Spleen (tissue), 11 donors: ENCODE measurements around the gene HDAC4. TPM values are rescaled to one million over a fixed set of nuclear protein-coding genes. Genes with fewer than 3 reads are reported as not detected.

ENCODE experiments used
- DNase-seq: peaks from one replicate; pipeline ENCODE4 v3.0.0-alpha.2; 2020
- H3K27ac ChIP-seq, 8 donors: fragments of 200-600 bp; sonication (generic) in 7 of 8; 1 replicate in 4 of 8; 2 replicates in 4 of 8; pipeline versions ENCODE4 v1.5.0 to v1.8.0; 2016 to 2021; ENCODE audit warnings: inconsistent platforms in 4 of 8, mild to moderate bottlenecking in 4 of 8, moderate library complexity in 1 of 8
- H3K27me3 ChIP-seq, 7 donors: fragments of 200-600 bp; sonication (generic) in 6 of 7; replicated peaks in 1 of 7; 1 replicate in 4 of 7; 2 replicates in 3 of 7; pipeline versions ENCODE4 v1.5.0 to v1.8.0; 2016 to 2021; ENCODE audit warnings: inconsistent platforms in 3 of 7, mild to moderate bottlenecking in 1 of 7
- H3K36me3 ChIP-seq, 6 donors: fragments of 200-600 bp; sonication (generic) in 5 of 6; 1 replicate in 4 of 6; 2 replicates in 2 of 6; pipeline versions ENCODE4 v1.5.0 to v1.8.0; 2016 to 2021; ENCODE audit warnings: inconsistent platforms in 2 of 6
- H3K4me1 ChIP-seq, 6 donors: fragments of 200-600 bp; sonication (generic) in 5 of 6; 1 replicate in 3 of 6; 2 replicates in 3 of 6; pipeline versions ENCODE4 v1.5.0 to v1.8.0; 2016 to 2021; ENCODE audit warnings: inconsistent platforms in 3 of 6
- H3K4me3 ChIP-seq, 8 donors: fragments of 200-600 bp; sonication (generic) in 7 of 8; 1 replicate in 4 of 8; 2 replicates in 4 of 8; pipeline versions ENCODE4 v1.5.0 to v1.8.0; 2016 to 2021; ENCODE audit warnings: inconsistent platforms in 4 of 8, mild to moderate bottlenecking in 4 of 8, moderate library complexity in 2 of 8
- H3K9me3 ChIP-seq, 8 donors: fragments of 200-600 bp; sonication (generic) in 7 of 8; 1 replicate in 4 of 8; 2 replicates in 4 of 8; pipeline versions ENCODE4 v1.5.0 to v1.8.0; 2016 to 2021; ENCODE audit warnings: inconsistent platforms in 4 of 8
- CTCF ChIP-seq, 11 experiments: fragments of 200-600 bp in 7 of 11; fragments of 450-650 bp in 4 of 11; sonication (generic) in 4 of 11; IDR thresholded peaks in 8 of 11; conservative IDR thresholded peaks in 3 of 11; 1 replicate in 7 of 11; 2 replicates in 4 of 11; pipeline versions ENCODE4 v1.4.0 to v1.8.0; 2016 to 2021; ENCODE audit warnings: antibody characterized with exemption in 11 of 11, inconsistent platforms in 4 of 11, mild to moderate bottlenecking in 1 of 11
- POLR2A ChIP-seq, 3 donors: fragments of 450-650 bp; IDR thresholded peaks; one replicate each; pipeline ENCODE4 v1.5.1; 2017; ENCODE audit warnings: antibody characterized with exemption in 3 of 3, mild to moderate bottlenecking in 1 of 3
- POLR2AphosphoS5 ChIP-seq, 3 donors: sonication (generic); formaldehyde crosslinking; IDR thresholded peaks; one replicate each; pipeline ENCODE4 v1.5.1; 2017; ENCODE audit warnings: antibody characterized with exemption in 3 of 3
- WGBS, 5 donors: extraction: QIAGEN DNeasy Blood & Tissue Kit in 3 of 5; methylation state at CpG; one replicate each; pipeline versions ENCODE4 v1.1.5 to v1.1.7; 2013 to 2018; 5-methylcytosine and 5-hydroxymethylcytosine counted together
- intact Hi-C: fragments of 100-400 bp; cut with DNase I; formaldehyde crosslinking; loops from one replicate; pipeline ENCODE4 v1.15.0; 2023; ENCODE audit warnings: low total_unique reads
- polyA plus RNA-seq, 3 donors: library from polyadenylated mRNA; stranded (reverse); fragments of 200-250 nt; gene quantifications; one replicate each; pipeline ENCODE4 v1.2.1, GENCODE V29; 2013
- total RNA-seq, 7 donors: library from RNA; depleted of rRNA in 3 of 7; stranded (reverse); fragments of >200 nt in 3 of 7; fragmentation: NEBNext Ultra II Directional in 4 of 7; extraction: Animal tissue kit (Norgen Biotek cat#: 25700) in 4 of 7; gene quantifications; one replicate each; pipeline versions ENCODE4 v1.1.0 to v1.2.1, GENCODE V29; 2016 to 2021
- donor health status: healthy with polysubstance abuse.
- donor health status: DM: no; HTN: no; CAD: no; lungs with moderate emphysema.
- donor health status: DM: no; HTN: no; CAD: no.
- donor health status: Bipolar disorder and iron deficiency.
- donor health status: healthy.
- donor health status: DM: no; HTN: no; CAD: no.
- donor health status: DM: yes; HTN: yes; CAD: no.

HDAC4 gene
- total and polyA plus RNA-seq, 10 donors = 3.2 to 122 (median 69.5) TPM

- DNase-seq = peak; percentile 75
- intact Hi-C loops = no loop called here
- WGBS, 5 donors = 92 to 95% (median 94%) methylated on average over 19 to 31 of the region's 31 CpGs
Measured at GRCh38 chr2:239283961-239284795, 116.6 kb downstream of the HDAC4 start.

GRCh38 chr2:239283288-239283945, 117.4 kb downstream of the HDAC4 start:
- H3K4me3 ChIP-seq = no peak overlapping the region
- no peaks in the 10 kb centered on the region for H3K9me3 ChIP-seq
- H3K27me3 ChIP-seq = no peaks in the 10 kb centered on the region
- peaks cover 0 to 4% (median 0%) of the 10 kb centered on the region in 6 donors for H3K36me3 ChIP-seq
- peak; percentile 72 for DNase-seq
- peak overlapping the region in 3 of 8 donors; percentile 17 to 34 (median 21) for H3K27ac ChIP-seq
- 83 to 97% (median 89%) methylated on average over 23 to 29 of the region's 29 CpGs for WGBS, 5 donors
- intact Hi-C loops = no loop called here
- H3K4me1 ChIP-seq = peaks cover 19 to 78% (median 49%) of the 10 kb centered on the region in 6 donors
- TF ChIP-seq POLR2AphosphoS5 (IDR thresholded peaks at IDR 0.05) (no peak), POLR2A (IDR thresholded peaks at IDR 0.05) (no peak), CTCF (IDR thresholded peaks at IDR 0.05 in 8 of 11, conservative IDR thresholded peaks at IDR 0.05 in 3 of 11) (no peak)

More at GRCh38 chr2:239283961-239284795, 116.6 kb downstream of the HDAC4 start:
- no peaks in the 10 kb centered on the region for H3K27me3 ChIP-seq
- no peak for TF ChIP-seq POLR2AphosphoS5 (IDR thresholded peaks at IDR 0.05)
- TF ChIP-seq POLR2A (IDR thresholded peaks at IDR 0.05) = no peak
- TF ChIP-seq CTCF (IDR thresholded peaks at IDR 0.05 in 8 of 11, conservative IDR thresholded peaks at IDR 0.05 in 3 of 11) = no peak
- H3K9me3 ChIP-seq = no peaks in the 10 kb centered on the region
- H3K4me3 ChIP-seq = no peak overlapping the region
- H3K27ac ChIP-seq = peak overlapping the region in 2 of 8 donors; percentile 80 to 84
- peaks cover 26 to 78% (median 54%) of the 10 kb centered on the region in 6 donors for H3K4me1 ChIP-seq
- peaks cover 0 to 4% (median 0%) of the 10 kb centered on the region in 6 donors for H3K36me3 ChIP-seq

- TF ChIP-seq POLR2A (IDR thresholded peaks at IDR 0.05) (no peak), CTCF (IDR thresholded peaks at IDR 0.05 in 8 of 11, conservative IDR thresholded peaks at IDR 0.05 in 3 of 11) (no peak), POLR2AphosphoS5 (IDR thresholded peaks at IDR 0.05) (no peak)
- intact Hi-C loops = no loop called here
- Histone ChIP-seq H3K4me1 (peaks cover 16 to 77% (median 43%) of the 10 kb centered on the region in 6 donors), H3K27me3 (no peaks in the 10 kb centered on the region), H3K9me3 (no peaks in the 10 kb centered on the region), H3K27ac (peak overlapping the region in 2 of 8 donors; percentile 21 to 34), H3K4me3 (no peak overlapping the region), H3K36me3 (peaks cover 0 to 4% (median 0%) of the 10 kb centered on the region in 6 donors)
- WGBS, 5 donors = 97 to 99% (median 98%) methylated on average over 9 of the region's 9 CpGs
- peak; percentile 61 for DNase-seq
Measured at GRCh38 chr2:239282448-239283287, 118.2 kb downstream of the HDAC4 start.
